ENCODE results near the gene ABTB2. TPM values are rescaled to one million over a fixed set of nuclear protein-coding genes. Genes with fewer than 3 reads are reported as not detected.

ABTB2 gene
- total RNA-seq, 1 experiment from 2014 or later: 3.2 TPM

DNA sequence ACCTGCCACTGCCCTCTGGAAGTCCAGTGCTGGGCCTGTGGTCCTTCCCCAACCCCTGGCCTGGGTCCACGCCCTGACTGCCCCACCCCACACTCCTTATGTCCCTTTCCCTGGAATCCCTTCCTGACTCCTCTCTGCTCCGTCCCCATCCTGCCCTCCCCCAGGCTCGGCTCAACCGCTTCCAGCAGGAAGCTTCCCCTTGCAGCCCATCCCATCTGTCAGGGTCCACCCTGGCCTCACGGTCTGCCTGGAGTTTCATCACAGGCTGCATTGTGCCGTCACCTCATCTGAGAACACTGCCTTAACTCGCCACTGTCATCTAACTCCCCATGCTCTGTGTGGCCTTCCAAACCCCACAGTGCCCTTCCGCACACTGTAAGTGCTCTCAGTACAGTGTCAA, 188.1 kb downstream of the ABTB2 start:
- no peak for DNase-seq (ENCODE audit: low read depth)

DNA sequence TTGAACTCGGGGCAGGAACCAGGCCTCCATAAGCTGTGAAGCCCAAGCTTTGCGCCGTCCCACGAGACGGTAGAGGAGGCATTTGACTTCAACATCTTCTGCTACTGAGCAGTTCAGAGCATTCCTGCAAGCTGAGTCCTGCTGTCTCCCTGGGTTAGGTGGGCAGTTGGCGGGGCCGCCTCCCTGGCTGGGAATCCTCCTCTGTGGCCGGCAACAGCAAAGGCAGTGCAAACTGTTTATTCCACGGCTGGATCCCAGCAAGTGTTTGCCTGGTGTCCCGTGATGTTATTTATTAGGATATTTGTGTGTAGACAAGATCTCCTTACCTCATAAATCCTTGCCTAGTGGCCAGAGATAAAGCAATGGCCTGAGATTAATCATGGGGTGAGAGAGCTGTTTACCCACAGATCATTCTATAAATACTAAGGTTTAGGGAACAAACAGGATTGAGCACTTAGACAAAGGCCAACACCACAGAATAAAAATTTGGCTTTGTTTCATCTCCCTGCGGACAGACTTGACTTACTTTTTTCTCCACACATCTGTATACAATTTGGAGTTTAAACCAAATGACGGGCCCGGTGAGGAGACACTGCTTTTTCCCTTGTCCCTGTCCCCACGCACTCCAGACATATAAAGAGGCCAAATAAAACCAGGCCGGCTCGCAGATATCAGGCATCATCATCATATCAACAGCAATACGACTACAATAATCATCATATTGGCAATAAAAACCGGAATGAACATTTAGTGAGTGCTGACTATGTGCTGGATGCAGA, 189.0 kb downstream of the ABTB2 start:
- no peak for DNase-seq (ENCODE audit: low read depth)

DNA sequence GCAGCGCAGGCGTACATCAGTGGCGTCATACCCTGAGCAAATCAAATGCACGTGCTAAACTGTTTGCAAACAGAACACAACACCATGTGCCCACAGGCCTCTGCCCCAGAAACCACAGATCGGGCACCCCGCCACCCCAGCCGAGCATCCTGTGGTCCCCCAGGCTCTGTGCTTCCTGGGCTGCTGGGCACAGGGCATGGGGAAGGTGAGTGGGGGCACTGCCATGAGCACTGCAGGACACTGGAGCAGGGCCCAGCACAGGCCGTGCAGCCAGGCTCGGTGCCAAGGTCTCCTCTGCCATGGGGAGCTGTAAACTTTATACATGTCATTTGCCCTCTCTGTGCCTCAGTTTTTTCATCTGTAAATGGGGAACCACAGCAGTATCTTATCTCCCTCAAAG, 189.8 kb downstream of the ABTB2 start:
- DNase-seq (ENCODE audit: low read depth): no peak

DNA sequence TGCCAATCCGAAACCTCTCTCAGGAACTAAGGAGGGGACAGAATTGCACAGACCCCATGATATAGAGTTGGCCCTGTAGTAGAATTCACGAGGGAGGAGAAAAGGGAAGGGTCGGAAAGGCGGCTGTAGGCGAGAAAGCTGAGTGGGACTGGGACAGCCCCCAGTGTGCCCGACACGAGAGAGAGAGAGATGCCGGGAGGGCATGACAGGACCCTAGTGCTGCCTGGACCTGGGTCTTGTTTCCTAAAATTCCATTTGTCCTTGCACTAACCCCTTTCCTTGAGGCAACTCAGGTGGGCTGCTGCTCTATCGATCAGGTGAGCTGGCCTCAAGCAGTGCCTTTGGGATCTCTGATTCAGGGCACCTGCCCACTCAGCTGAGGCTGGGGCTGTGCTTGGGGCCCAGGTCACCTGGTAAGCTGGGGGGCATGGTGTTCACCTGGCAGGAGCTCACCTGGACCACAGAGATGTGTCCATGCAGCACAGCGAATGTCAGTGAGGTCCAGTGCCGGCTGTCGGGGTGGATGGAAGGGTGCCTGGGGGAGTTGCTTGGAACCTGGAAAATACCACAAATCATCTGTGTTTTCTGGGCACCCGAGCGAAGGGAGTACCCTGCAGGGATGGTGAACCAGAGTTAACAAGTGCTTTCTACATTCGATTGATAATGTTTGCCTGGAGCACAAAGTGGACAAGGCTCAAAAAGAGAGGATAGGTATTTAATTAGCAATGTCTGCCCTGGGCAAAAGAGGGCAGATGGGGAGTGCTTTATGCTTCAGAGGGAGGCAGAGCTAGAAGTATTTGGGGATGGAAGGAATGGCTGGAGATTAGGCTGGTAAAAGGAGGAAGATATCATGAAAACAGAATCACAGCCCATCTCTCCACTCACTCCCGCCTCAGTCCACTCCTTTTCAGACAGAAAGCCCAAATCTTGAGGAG, 190.7 kb downstream of the ABTB2 start:
- DNase-seq (ENCODE audit: low read depth): no peak

DNA sequence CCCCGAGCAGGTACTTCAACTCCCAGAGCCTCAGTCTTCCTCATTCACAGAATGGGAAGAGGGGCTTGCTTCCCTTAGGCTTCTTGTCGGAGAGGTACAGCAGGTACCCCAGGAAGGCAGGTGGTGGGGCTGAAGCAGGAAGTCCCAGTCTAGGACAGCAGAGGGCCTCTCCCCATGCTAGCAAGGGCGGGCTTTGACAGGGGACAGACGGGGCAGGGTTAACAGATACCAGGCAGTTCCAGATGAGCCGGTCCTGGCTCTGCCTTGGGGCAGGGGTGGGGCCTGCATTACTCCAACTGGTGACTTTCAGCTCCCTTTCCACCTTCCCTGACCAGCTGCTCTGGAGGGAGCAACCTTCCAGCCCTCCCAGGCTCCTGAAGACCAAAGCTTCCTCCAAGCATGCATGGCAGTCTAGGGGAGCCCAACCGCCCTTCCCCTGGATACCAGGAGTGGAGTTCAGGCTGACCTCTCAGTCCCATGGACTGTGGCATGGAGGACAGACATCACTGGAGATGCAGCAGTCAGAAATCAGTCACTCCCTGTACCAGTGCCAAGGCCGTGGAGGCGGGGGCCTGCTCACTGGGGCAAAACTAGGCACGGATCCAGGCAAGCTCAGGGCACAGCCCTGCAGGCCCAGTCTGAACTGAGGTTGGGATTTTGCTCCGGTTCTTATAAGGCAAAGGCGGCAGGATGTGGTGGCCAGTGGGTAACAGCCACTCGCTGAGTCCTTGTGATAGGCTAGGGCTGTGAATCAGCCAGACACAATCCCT, 191.8 kb downstream of the ABTB2 start:
- DNase-seq (ENCODE audit: low read depth): peak; percentile 48

DNA sequence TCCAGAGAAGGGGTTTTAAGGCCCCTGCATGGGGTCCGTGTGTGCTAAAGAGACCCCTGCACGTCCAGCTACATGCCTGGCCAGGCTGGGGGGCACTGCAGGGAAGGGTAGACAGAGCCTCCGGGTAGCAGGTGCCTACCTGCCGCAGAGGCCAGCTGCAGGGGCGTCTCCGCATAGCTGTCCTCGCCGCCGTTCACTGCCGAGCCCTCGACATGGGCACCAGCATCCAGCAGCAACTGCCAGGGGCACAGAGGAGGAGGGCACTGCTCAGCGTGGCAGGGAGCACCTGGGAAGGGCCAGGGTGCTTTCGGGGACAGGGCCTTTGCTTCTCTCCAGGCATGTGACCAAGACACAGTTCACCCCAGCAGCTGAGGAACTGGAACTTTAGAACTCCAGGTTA, 192.7 kb downstream of the ABTB2 start:
- no peak for DNase-seq (ENCODE audit: low read depth)

DNA sequence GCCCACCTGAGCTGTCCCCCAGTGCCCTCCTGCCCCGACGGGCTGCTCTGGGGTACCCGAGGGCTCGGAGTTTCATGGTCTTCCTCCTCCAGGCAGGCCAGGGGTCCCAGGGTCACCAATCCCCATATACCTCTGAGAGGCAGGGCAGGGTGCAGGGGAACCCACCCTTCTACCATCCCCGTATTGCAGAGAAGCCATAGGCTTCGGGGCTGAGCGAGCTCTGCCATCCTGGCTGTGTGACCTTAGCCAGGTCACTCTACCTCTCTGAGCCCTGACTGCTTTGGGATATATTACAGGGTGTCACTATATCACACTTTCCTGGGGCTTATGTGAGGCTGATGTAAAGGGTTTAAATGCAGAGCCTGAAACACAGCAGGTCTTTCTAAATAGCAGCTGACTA, 195.0 kb downstream of the ABTB2 start:
- DNase-seq (ENCODE audit: low read depth): no peak

DNA sequence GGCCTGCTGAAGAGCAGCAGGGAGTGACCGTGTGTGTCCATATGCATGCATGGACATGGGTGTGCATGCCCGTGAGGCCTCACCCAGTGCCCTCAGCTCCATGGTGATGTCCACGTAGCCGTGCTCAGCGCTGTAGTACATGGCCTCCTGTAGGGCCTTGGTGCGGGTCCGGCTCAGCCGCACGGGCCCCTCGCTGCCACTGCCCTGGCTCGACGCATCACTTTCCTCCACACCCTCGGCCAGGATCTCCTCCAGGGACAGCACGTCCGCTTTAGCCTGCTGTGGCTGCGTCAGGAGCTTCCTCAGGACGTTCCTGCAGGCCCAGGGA, 195.4 kb downstream of the ABTB2 start:
- DNase-seq (ENCODE audit: low read depth): no peak

DNA sequence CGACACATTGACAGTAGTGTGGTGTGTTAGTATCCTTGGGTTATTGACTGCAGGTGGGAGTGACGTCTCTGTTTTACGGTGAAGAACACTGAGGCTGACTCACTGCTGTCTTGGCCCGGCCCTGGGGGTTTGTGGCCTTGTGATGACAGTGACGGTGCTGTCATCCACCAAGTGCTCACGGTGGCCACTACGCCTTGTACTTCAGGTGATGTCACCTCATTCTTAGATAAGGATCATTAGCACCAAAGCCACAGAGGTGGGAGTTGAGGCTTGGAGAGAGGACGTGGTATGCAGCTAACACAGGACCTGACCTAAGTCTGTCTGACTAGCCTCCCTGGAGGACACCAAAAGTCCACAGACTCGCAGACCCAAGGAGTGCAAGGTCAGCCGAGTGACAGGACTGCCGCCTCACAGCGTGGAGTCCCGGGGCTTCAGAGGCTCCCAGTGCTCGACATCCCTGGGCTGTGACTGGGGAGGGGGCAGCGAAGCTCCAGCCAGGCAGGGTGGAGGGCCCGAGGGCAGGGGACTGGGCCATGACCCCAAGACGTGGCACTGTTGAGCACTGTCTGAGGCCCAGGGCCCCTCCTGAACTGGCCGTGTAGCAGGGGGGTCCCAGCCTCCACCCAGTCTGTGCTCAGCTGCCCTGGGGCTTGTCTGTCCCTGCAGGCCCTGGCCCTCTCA, 195.9 kb downstream of the ABTB2 start:
- peak; percentile 71 for DNase-seq (ENCODE audit: low read depth)

DNA sequence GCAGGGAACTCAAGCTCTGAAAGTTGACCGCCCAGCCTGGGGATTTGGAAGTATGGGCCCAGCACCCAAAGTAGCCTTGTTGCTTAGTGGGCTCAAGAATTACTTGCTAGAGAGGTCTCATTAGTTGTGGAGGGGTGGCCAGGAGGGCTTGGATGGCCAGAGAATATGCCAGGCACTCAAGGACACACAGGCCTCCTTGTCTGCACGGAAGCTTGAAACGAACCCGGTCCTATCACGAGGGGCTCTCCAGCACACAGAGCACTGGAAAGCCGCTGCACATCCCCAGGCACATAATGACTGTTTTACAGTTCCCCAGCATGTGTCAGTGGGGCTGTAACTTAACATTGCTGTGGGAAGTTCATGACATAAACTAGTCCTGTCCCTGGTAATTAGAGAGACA, 196.4 kb downstream of the ABTB2 start:
- no peak for DNase-seq (ENCODE audit: low read depth)

DNA sequence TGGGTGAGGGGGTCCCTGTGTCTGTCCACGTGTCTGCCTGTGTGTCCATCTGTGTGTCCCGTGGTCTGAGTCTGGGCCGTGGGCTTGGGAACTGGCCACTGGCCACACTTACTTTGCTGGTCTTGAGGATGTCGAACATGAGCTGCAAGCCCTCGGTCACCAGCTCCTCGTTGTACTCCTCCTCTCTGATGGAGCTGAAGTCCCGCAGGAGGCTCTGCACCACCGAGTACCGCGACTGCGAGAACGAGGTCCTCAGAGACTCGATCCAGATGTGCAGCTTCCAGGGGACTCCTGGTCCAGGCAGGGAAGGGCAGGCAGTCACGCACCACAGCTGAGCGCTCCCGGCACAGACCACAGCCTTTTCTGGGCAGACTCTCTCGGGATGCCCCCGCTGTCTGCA, 197.0 kb downstream of the ABTB2 start:
- DNase-seq (ENCODE audit: low read depth): no peak

DNA sequence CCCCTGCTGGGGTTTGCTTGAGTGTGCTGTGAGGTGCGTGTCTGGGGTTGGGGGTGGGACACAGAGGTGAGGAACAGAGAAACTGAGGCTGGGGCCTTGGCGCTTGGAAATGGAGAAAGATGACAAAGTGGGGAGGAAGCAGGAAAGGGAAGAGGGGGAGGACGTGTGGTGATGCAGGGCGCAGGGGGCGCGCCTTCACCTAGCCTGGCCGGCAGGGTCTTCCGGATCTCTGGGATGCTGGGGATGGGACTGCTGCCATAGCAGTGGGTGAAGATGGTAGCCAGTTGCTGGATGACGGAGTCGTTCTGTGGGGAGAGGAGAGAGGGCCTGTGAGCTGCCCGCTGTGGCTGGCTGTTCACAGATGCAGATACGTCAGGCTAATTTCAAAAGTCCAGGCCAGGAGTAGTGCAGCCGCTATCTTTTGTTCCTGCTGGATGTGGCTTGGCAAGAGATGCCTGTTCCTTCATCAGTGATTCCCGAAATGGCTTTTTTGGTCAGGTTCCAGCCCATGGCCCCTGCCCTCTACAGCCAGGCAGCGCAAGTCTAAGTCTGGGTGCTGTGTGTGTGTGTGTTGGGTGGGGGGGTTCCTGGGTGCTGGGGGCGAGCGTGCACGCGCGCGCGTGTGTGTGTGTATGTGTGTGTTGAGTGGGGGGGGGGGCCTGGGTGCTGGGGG, 197.6 kb downstream of the ABTB2 start:
- DNase-seq (ENCODE audit: low read depth): peak; percentile 12

DNA sequence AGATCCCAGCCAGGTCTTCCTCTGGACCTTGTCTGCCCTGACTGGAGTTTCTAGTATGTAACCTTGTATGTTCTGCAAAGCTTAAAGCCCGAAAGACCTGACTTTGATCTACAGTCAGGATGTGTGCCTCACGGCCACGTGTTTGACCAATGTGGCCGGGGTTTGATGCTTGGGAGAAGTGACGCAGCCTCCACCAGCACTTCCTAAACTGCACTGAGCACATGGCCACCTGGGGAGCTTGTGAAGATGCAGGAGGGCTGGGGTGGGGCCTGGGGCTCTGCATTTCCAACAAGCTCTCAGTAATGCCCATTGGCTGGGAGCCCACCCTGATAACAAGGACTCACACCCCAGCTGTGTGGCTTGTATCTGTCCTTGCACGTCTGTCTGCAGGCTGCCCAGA, 199.1 kb downstream of the ABTB2 start:
- no peak for DNase-seq (ENCODE audit: low read depth)

DNA sequence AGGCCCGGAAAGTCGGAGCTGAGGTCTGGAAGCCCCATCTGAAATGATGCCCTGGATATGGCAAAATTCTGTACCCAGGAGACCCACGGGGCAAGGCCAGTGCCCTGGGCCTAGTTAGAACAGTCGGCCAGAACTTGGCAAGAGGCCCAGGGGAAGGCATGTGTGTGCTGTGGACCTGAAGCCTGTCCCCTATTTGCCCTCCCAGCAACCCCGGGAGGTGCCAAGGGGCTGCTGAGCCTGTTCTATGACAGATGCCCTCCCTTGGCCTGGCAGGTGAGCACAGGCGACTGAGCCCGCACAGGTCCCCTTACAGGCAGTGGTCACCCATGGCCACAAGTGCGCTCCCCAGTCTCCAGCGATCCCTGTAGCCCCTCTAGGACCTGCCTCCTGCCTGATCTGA, 200.6 kb downstream of the ABTB2 start:
- no peak for DNase-seq (ENCODE audit: low read depth)

DNA sequence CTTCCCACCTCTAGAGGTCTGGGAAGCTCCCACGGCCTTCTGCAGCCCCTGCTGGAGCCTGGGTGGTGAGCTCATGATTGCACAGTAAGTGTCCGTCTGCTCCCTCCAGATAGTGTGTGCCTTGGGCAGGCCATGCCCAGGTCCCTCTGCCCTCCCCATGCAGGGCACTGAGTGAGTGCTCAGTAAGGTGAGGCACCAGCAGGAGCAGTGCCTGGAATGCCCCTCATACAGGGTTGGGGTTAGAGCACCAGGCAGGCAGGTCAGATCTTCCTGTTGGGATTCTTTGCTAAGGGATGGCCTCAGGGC, 202.1 kb downstream of the ABTB2 start:
- no peak for DNase-seq (ENCODE audit: low read depth)

DNA sequence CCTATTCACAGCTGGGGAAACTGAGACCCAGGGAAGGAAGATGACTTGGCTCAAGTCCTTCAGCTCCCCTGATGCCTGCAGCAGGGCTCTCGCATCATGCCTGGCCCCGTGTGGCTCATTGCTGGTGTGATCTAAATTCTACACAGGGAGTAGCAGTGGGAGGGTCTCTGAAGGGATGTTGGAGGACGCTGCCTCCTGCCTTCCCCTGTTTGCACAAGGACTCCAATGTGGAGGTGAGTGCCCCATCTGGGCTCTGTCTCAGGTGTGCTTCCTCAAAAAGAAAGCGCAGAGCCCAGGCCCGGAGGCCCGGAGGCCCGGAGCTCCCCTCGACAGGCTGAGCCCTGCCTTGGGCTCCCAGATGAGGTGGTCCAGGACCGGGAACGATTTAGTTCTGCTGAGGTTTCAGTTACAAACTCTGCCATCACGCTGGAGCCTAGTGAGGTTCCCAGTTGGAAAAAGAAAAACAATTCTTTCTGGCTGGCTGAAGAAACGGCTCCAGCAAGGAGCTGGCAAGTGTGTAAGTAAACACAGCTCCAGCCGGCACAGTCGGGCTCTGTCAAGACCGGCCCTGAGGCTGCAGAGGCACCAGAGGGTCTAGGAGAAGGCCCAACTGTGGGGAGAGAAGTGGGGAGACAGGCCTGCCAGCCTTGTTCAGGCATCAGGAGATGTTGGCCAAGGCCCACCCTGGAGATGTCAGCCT, 202.6 kb downstream of the ABTB2 start:
- DNase-seq (ENCODE audit: low read depth): no peak

DNA sequence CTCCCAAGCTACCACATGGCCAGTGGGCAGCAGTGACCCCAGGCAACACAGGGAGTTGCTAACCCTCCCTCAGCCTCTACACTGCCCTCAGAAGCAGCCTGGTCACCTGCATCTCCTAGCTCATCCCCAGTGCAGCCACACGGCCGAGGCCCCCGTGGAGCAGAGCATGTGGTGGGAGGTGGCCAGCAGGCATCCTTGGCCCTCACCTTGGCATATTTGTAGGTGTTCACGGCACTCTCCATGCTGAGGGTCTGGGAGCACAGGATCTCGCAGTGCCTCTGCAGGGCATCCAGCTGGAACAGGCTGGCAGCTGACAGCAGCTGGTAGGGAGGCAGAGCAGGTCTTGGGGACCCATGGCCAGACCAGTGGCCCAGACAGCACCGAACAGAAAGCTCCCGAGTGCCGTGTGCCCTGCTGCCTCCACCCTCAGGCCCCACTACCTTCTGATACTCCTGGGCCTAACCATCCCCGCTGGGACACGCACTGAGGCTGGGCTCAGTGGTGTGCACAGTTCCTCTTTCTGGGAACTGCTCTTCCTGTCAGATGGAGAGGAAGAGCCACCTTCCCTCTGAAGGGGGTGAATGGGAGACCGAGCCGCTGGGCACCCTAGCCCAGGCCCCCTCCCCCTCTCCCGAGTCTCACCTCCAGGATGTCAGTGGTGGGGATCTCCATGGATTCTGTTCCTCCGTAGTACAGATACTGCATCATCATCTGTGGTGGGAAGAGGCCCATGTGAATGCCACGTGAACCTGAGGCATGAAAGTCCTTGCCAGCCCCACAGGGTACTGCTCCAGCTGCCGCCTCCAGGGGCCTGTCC, 203.5 kb downstream of the ABTB2 start:
- no peak for DNase-seq (ENCODE audit: low read depth)

DNA sequence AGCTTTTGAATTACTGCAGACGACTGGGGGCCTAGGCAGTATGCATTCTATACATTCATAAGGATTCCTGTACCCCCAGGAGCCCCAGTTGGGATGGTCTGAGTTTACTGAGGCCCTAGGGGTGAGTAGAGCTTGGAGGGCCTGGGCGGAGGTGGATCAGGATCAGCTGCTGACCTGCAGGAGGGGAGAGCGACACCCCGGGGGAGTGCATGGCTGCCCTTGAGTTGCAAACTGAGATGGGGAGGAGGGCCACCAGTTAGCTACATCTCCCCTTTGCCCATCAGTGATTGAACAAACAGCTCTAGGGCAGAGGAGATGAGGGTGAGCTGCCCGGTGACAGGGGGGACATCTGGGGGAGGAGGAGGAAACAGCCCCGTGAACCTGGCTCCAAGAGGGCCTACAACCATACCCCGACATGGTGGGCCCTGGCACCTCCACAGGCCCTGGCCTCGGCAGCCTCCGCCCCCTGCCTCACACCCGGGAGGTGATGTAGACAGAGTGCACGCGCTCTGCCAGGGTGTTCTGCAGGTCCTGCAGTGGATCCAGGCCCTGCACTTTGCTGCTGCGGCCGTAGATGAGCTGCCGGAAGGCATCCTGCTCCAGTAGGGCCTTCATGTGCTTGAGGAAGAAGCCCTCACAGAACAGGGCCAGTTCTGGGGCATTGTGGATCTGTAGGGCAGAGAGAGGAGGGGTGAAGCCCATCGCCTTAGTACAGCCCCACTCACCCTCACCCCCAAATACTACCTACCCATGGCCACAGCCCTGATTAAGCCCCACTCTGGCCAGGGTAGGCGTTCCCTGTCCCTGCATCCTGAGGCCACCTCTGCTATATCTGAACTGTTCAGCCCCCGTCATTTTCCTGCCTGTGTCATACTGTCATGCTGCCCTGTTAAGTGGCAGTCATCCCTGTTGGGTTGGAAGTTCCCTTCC, 205.6 kb downstream of the ABTB2 start:
- no peak for DNase-seq (ENCODE audit: low read depth)

DNA sequence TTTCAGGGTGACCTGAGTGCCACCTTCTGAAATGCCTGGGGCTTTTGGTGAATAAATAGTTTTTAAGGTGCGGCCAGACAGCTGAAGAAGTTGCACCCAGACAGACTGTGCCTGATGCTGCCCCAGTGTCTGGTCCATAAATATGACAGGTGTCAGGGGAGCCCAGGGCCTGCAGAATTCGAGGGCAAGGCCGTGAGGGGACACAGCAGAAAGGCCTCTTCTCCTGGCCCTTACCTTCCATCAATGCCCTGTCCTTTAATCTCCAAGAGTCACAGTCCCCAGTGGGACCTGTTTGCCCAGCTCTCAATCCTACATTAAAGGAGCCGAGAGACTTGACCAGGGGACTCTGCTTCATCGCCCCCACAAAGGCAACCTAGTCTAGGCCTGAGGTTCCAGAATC, 206.6 kb downstream of the ABTB2 start:
- DNase-seq (ENCODE audit: low read depth): no peak

Measured in M059J (cell line).